ENCODE data around the gene RTBDN. TPM values are rescaled to one million over a fixed set of nuclear protein-coding genes. Genes with fewer than 3 reads are reported as not detected.

Gene RTBDN
- total and polyA plus RNA-seq, 2 experiments from 2014 or later, result 4.1 to 4.6 TPM

GRCh38 chr19:12866416-12867119, 32.2 kb upstream of the RTBDN start:
- Histone ChIP-seq H3K27me3 (ENCODE audit: insufficient read depth) (no peaks in the 10 kb centered on the region), H3K4me3 (peak overlapping the region; percentile 74), H3K27ac (ENCODE audit: low read depth) (peak overlapping the region; percentile 63; the same call in 1 of the 2 replicates), H3K4me1 (ENCODE audit: insufficient read depth) (peaks cover 21% of the 10 kb centered on the region), H3K36me3 (ENCODE audit: insufficient read depth) (no peaks in the 10 kb centered on the region), H3K79me2 (replicated peaks; ENCODE audit: insufficient read depth) (no peaks in the 10 kb centered on the region), H3F3A (replicated peaks; ENCODE audit: low read depth) (peaks cover 20% of the 10 kb centered on the region; the same call in 1 of the 2 replicates), H3K9me2 (ENCODE audit: insufficient read depth) (no peaks in the 10 kb centered on the region), H2AFZ (no peak overlapping the region), H4K20me1 (replicated peaks; ENCODE audit: insufficient read depth) (no peaks in the 10 kb centered on the region; the same call in 1 of the 2 replicates), H3K4me2 (peak overlapping the region; percentile 95)
- TF ChIP-seq EZH2phosphoT487 (IDR thresholded peaks at IDR 0.05; ENCODE audit: unreplicated experiment), result no peak
- no peak for TF ChIP-seq JUNB (IDR thresholded peaks at IDR 0.05; ENCODE audit: unreplicated experiment)
- TF ChIP-seq EZH2 (IDR thresholded peaks at IDR 0.05; ENCODE audit: low read depth, unreplicated experiment), result no peak
- TF ChIP-seq POLR2AphosphoS5 (IDR thresholded peaks at IDR 0.05; ENCODE audit: low read depth), result no peak
- no peak for TF ChIP-seq CREB1 (CRISPR knock-in tag; IDR thresholded peaks at IDR 0.05; ENCODE audit: low read depth)
- no peak for TF ChIP-seq STAT1 (IDR thresholded peaks at IDR 0.05; ENCODE audit: unreplicated experiment)
- no peak for TF ChIP-seq REST (IDR thresholded peaks at IDR 0.05; ENCODE audit: unreplicated experiment)
- no peak for TF ChIP-seq ZNF331 (CRISPR knock-in tag; IDR thresholded peaks at IDR 0.05; ENCODE audit: low read depth)
- no peak for TF ChIP-seq ETS1 (IDR thresholded peaks at IDR 0.05)
- TF ChIP-seq NANOG (IDR thresholded peaks at IDR 0.05; ENCODE audit: borderline replicate concordance), result no peak
- no peak for TF ChIP-seq CTCF (conservative IDR thresholded peaks at IDR 0.05; ENCODE audit: low read depth in 2 of 2)
- TF ChIP-seq ZNF462 (CRISPR knock-in tag; IDR thresholded peaks at IDR 0.05), result no peak
- Mint-ChIP-seq H3K36me3 (ENCODE audit: low read depth) (peaks cover 18% of the 10 kb centered on the region), H3K27ac (peak overlapping the region; percentile 81), H3K9me3 (no peaks in the 10 kb centered on the region; the same call in none of the 3 replicates), H3K4me3 (peak overlapping the region; percentile 75), H3K4me1 (peaks cover 27% of the 10 kb centered on the region), H3K27me3 (ENCODE audit: insufficient read depth, low read depth, poor library complexity) (peaks cover 6% of the 10 kb centered on the region)
- peak; percentile 27 for ATAC-seq
- DNase-seq (ENCODE audit: low spot score), result peak; percentile 46

Measured in GM23338 (cell line).